Sigmoid colon (tissue), 4 donors: Measurements from ENCODE around the gene CNTN5.

Source experiments
- CTCF ChIP-seq, 4 experiments: fragments of 450-650 bp in 3 of 4; fragments of 200-600 bp in 1 of 4; IDR thresholded peaks; one replicate each; pipeline ENCODE4 v1.5.1; 2016 to 2019; ENCODE audit warnings: antibody characterized with exemption in 4 of 4, mild to moderate bottlenecking in 3 of 4, moderate library complexity in 2 of 4
- POLR2A ChIP-seq, 2 donors: fragments of 450-650 bp; IDR thresholded peaks; one replicate each; pipeline ENCODE4 v1.6.1; 2016; ENCODE audit warnings: antibody characterized with exemption in 2 of 2, mild to moderate bottlenecking in 2 of 2, moderate library complexity in 2 of 2
- POLR2AphosphoS5 ChIP-seq, 4 donors: sonication (generic); formaldehyde crosslinking; IDR thresholded peaks; one replicate each; pipeline ENCODE4 v1.6.1; 2017; ENCODE audit warnings: antibody characterized with exemption in 4 of 4

GRCh38 chr11:99631618-99632017 is 610.9 kb downstream of the CNTN5 start:
- TF ChIP-seq POLR2AphosphoS5 (IDR thresholded peaks at IDR 0.05) (no peak), POLR2A (IDR thresholded peaks at IDR 0.05) (no peak), CTCF (IDR thresholded peaks at IDR 0.05) (no peak)
